Esophagus squamous epithelium (tissue), 5 donors: ENCODE data around the gene FUBP1. TPM values are rescaled to one million over a fixed set of nuclear protein-coding genes. Genes with fewer than 3 reads are reported as not detected.
"Not testable (repeated sequence)": the region's sequence is repeated elsewhere in the genome, so short reads cannot be mapped to it uniquely, and the experiment has no call there.

Source experiments
- DNase-seq: peaks from one replicate; lab custom pipeline; 2025; lab: John Stamatoyannopoulos, UW
- H3K27ac ChIP-seq, 4 donors: fragments of 200-600 bp; sonication (generic); one replicate each; pipeline ENCODE4 v1.5.1; 2016 to 2019; ENCODE audit warnings: mild to moderate bottlenecking in 1 of 4
- H3K27me3 ChIP-seq, 4 donors: fragments of 200-600 bp; sonication (generic); 1 replicate in 3 of 4; 2 replicates in 1 of 4; pipeline versions ENCODE4 v1.5.1 to v1.6.0; 2017 to 2021; ENCODE audit warnings: antibody characterized with exemption in 1 of 4
- H3K36me3 ChIP-seq, 3 donors: fragments of 200-600 bp; sonication (generic); one replicate each; pipeline ENCODE4 v1.5.1; 2016 to 2019
- H3K4me1 ChIP-seq, 3 donors: fragments of 200-600 bp; sonication (generic); one replicate each; pipeline ENCODE4 v1.5.1; 2017 to 2019
- H3K4me3 ChIP-seq, 4 donors: fragments of 200-600 bp; sonication (generic); 1 replicate in 3 of 4; 2 replicates in 1 of 4; pipeline ENCODE4 v1.5.1; 2016 to 2019; ENCODE audit warnings: mild to moderate bottlenecking in 2 of 4, moderate library complexity in 1 of 4
- H3K9me3 ChIP-seq, 3 donors: fragments of 200-600 bp; sonication (generic); one replicate each; pipeline ENCODE4 v1.5.1; 2016 to 2019
- CTCF ChIP-seq, 6 experiments: fragments of 450-650 bp in 4 of 6; fragments of 200-600 bp in 2 of 6; sonication (generic) in 2 of 6; IDR thresholded peaks; one replicate each; pipeline ENCODE4 v1.5.1; 2016 to 2019; ENCODE audit warnings: antibody characterized with exemption in 6 of 6, mild to moderate bottlenecking in 4 of 6, moderate library complexity in 4 of 6
- POLR2A ChIP-seq, 4 donors: fragments of 450-650 bp; IDR thresholded peaks; one replicate each; pipeline ENCODE4 v1.6.1; 2017; ENCODE audit warnings: antibody characterized with exemption in 4 of 4, mild to moderate bottlenecking in 4 of 4, moderate library complexity in 3 of 4
- WGBS, 2 donors: methylation state at CpG; one replicate each; pipeline ENCODE4 v1.1.5; 2018; 5-methylcytosine and 5-hydroxymethylcytosine counted together
- intact Hi-C: fragments of 100-400 bp; cut with DNase I; formaldehyde crosslinking; loops from one replicate; pipeline ENCODE4 v1.15.0; 2022
- total RNA-seq, 4 donors: library from RNA; depleted of rRNA; stranded (reverse); fragments of >200 nt; gene quantifications; one replicate each; pipeline ENCODE4 v1.1.0, GENCODE V29; 2016
- donor health status: DM: yes; HTN: yes; CAD: no.

Gene FUBP1
- total RNA-seq, 4 donors from 2014 or later: 44.6 to 103 (median 77.8) TPM

GRCh38 chr1:78005448-78005722 lies 26.5 kb upstream of the FUBP1 start:
- H3K27me3 ChIP-seq: no peaks in the 10 kb centered on the region
- no peak for DNase-seq
- intact Hi-C loops: no loop called here
- TF ChIP-seq CTCF (IDR thresholded peaks at IDR 0.05) (no peak), POLR2A (IDR thresholded peaks at IDR 0.05) (no peak)
- WGBS, 2 donors: 0 to 7% methylated on average over 1 of the region's 1 CpG
- H3K4me3 ChIP-seq: peak overlapping the region; percentile 40 to 68 (median 62)
- peak overlapping the region; percentile 83 to 97 (median 90) for H3K27ac ChIP-seq
- no peaks in the 10 kb centered on the region for H3K36me3 ChIP-seq
- no peaks in the 10 kb centered on the region for H3K9me3 ChIP-seq
- H3K4me1 ChIP-seq: peaks cover 0 to 57% (median 9%) of the 10 kb centered on the region in 3 donors

- no peak for DNase-seq
- H3K27ac ChIP-seq: peak within 1 kb of the TSS; percentile 83 to 97 (median 90)
- no peaks in the 10 kb centered on the region for H3K36me3 ChIP-seq
- peaks cover 0 to 52% (median 9%) of the 10 kb centered on the region in 3 donors for H3K4me1 ChIP-seq
- H3K27me3 ChIP-seq: no peaks in the 10 kb centered on the region
- no peaks in the 10 kb centered on the region for H3K9me3 ChIP-seq
- peak within 1 kb of the TSS; percentile 40 to 68 (median 62) for H3K4me3 ChIP-seq
- intact Hi-C loops: no loop called here
- 0% methylated on average over 12 of the region's 12 CpGs for WGBS, 2 donors
- peak in 2 of 6 experiments; percentile 5 to 30 for TF ChIP-seq CTCF (IDR thresholded peaks at IDR 0.05)
- TF ChIP-seq POLR2A (IDR thresholded peaks at IDR 0.05): peak in 3 of 4 donors; percentile 96 to 98 (median 97)
Observed at GRCh38 chr1:78004719-78005447, 26.0 kb upstream of the FUBP1 start, which contains the start of gene DNAJB4. Gene DNAJB4 (plus strand): TSS chr1:78004939. CDS start chr1:78005111, 172 bp downstream.

GRCh38 chr1:78003882-78004718 lies 25.2 kb upstream of the FUBP1 start:
- peaks cover 0 to 45% (median 9%) of the 10 kb centered on the region in 3 donors for H3K4me1 ChIP-seq
- peak overlapping the region; percentile 83 to 97 (median 90) for H3K27ac ChIP-seq
- peak overlapping the region; percentile 40 to 68 (median 62) for H3K4me3 ChIP-seq
- WGBS, 2 donors: 3 to 4% methylated on average over 8 of the region's 8 CpGs
- TF ChIP-seq CTCF (IDR thresholded peaks at IDR 0.05) (no peak), POLR2A (IDR thresholded peaks at IDR 0.05) (no peak)
- intact Hi-C loops: no loop called here
- no peaks in the 10 kb centered on the region for H3K27me3 ChIP-seq
- no peaks in the 10 kb centered on the region for H3K9me3 ChIP-seq
- DNase-seq: no peak
- H3K36me3 ChIP-seq: no peaks in the 10 kb centered on the region

- WGBS, 2 donors: 18 to 28% methylated on average over 3 of the region's 3 CpGs
- intact Hi-C loops: no loop called here
- H3K27ac ChIP-seq: peak overlapping the region; percentile 83 to 97 (median 90)
- no peaks in the 10 kb centered on the region for H3K9me3 ChIP-seq
- no peaks in the 10 kb centered on the region for H3K36me3 ChIP-seq
- TF ChIP-seq POLR2A (IDR thresholded peaks at IDR 0.05) (no peak), CTCF (IDR thresholded peaks at IDR 0.05) (no peak)
- H3K4me1 ChIP-seq: peaks cover 0 to 41% (median 6%) of the 10 kb centered on the region in 3 donors
- no peak for DNase-seq
- no peaks in the 10 kb centered on the region for H3K27me3 ChIP-seq
- H3K4me3 ChIP-seq: peak overlapping the region in 1 of 4 donors; percentile 68
Observed at GRCh38 chr1:78003070-78003746, 24.3 kb upstream of the FUBP1 start.

- H3K27ac ChIP-seq, H3K27me3 ChIP-seq, H3K36me3 ChIP-seq, H3K4me3 ChIP-seq, H3K9me3 ChIP-seq, intact Hi-C loops, DNase-seq: not testable (repeated sequence)
- WGBS, 2 donors: 80 to 83% methylated on average over 11 of the region's 11 CpGs
- H3K4me1 ChIP-seq: peaks cover 0 to 16% (median 6%) of the 10 kb centered on the region in 3 donors
Observed at GRCh38 chr1:78000536-78000935, 21.7 kb upstream of the FUBP1 start.
